ENCODE data around the gene C1orf21. TPM values are rescaled to one million over a fixed set of nuclear protein-coding genes. Genes with fewer than 3 reads are reported as not detected.

The C1orf21 gene
- total RNA-seq, 4 donors from 2014 or later, result 13.1 to 30.6 (median 22.1) TPM

- peaks cover 0 to 8% of the 10 kb centered on the region in 2 donors for H3K4me1 ChIP-seq
- TF ChIP-seq POLR2A (IDR thresholded peaks at IDR 0.05), result no peak
- TF ChIP-seq, protein P1, sequence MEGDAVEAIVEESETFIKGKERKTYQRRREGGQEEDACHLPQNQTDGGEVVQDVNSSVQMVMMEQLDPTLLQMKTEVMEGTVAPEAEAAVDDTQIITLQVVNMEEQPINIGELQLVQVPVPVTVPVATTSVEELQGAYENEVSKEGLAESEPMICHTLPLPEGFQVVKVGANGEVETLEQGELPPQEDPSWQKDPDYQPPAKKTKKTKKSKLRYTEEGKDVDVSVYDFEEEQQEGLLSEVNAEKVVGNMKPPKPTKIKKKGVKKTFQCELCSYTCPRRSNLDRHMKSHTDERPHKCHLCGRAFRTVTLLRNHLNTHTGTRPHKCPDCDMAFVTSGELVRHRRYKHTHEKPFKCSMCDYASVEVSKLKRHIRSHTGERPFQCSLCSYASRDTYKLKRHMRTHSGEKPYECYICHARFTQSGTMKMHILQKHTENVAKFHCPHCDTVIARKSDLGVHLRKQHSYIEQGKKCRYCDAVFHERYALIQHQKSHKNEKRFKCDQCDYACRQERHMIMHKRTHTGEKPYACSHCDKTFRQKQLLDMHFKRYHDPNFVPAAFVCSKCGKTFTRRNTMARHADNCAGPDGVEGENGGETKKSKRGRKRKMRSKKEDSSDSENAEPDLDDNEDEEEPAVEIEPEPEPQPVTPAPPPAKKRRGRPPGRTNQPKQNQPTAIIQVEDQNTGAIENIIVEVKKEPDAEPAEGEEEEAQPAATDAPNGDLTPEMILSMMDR (IDR thresholded peaks at IDR 0.05), result no peak
- DNase-seq, result no peak
- no peaks in the 10 kb centered on the region for H3K36me3 ChIP-seq
- no peaks in the 10 kb centered on the region for H3K9me3 ChIP-seq
- intact Hi-C loops (cut with DNase I), result no loop called here
- no peaks in the 10 kb centered on the region for H3K27me3 ChIP-seq
- no peak overlapping the region for H3K27ac ChIP-seq
- no peak overlapping the region for H3K4me3 ChIP-seq (replicated peaks in 1 of 3)
These were observed 19.6 kb downstream of the C1orf21 start for GRCh38 chr1:184406479-184406878.

DNA sequence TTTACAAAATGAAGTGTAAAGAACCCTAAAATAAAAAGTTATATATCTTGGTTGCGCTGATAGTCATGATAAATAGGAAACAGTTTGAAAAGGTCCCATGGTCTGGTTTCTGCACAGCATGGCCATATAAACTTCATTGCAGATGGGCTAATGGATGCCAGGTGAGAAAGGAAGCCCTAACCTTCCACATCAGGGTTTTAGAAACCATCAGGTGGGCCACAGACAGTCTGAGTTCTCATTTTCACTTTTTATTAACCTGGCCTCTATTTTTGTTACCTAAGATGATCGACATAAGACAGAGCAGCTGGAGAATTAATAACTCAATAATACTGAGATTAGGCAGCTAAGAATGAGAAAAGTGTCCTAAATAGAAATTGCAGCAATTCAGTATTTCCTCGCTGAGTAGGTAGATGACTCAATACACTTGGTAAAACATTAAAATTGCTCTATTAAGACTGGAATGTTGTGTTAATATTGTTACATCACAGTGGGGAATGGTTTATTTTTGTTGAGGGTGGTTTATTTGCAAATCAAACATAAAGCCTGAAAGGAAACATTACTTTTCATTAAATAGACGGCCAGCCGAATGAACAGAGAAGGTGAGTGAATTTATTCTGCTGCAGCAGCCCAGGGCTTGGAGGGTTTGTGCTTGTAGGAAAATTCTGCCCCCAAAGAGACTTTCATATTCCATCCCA is 21.1 kb downstream of the C1orf21 start:
- Histone ChIP-seq H3K27ac (no peak overlapping the region), H3K36me3 (no peaks in the 10 kb centered on the region), H3K9me3 (no peaks in the 10 kb centered on the region), H3K27me3 (no peaks in the 10 kb centered on the region), H3K4me1 (peaks cover 0 to 8% of the 10 kb centered on the region in 2 donors), H3K4me3 (replicated peaks in 1 of 3) (no peak overlapping the region)
- DNase-seq, result no peak
- 90 to 92% methylated on average over 5 of the region's 5 CpGs for WGBS, 2 donors
- intact Hi-C loops (cut with DNase I), result no loop called here
- no peak for TF ChIP-seq POLR2A (IDR thresholded peaks at IDR 0.05)
- TF ChIP-seq, protein P1 (IDR thresholded peaks at IDR 0.05), result no peak

GRCh38 chr1:184408580-184408979 is 21.8 kb downstream of the C1orf21 start:
- H3K4me1 ChIP-seq, result peaks cover 0 to 8% of the 10 kb centered on the region in 2 donors
- intact Hi-C loops (cut with DNase I), result no loop called here
- no peaks in the 10 kb centered on the region for H3K36me3 ChIP-seq
- DNase-seq, result no peak
- 85 to 92% methylated on average over 2 of the region's 2 CpGs for WGBS, 2 donors
- TF ChIP-seq, protein P1 (IDR thresholded peaks at IDR 0.05), result no peak
- no peak for TF ChIP-seq POLR2A (IDR thresholded peaks at IDR 0.05)
- H3K27me3 ChIP-seq, result no peaks in the 10 kb centered on the region
- no peak overlapping the region for H3K4me3 ChIP-seq (replicated peaks in 1 of 3)
- H3K9me3 ChIP-seq, result no peaks in the 10 kb centered on the region
- H3K27ac ChIP-seq, result no peak overlapping the region

DNA sequence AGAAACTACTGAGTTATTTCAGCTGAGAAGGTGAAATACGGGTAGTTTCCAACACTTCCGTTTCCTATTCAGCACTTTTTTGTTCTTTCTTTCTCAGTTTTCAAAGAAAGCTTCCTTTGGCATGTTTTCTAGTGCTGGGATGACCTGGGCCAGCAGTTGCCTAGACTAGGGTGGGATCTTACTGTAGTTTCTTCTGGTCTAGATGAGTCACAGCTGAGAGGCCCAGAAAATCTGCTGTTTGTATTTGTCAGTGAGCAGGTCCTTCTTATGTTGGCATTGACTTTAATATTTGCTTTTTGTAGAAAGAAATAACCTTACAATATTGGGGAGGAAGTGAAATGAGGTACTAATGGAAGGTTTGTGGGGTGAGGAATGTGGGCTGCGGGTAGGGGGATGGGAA is 22.2 kb downstream of the C1orf21 start:
- DNase-seq, result no peak
- Histone ChIP-seq H3K27me3 (no peaks in the 10 kb centered on the region), H3K27ac (no peak overlapping the region), H3K4me3 (replicated peaks in 1 of 3) (no peak overlapping the region), H3K4me1 (peaks cover 0 to 8% of the 10 kb centered on the region in 2 donors), H3K9me3 (no peaks in the 10 kb centered on the region), H3K36me3 (no peaks in the 10 kb centered on the region)
- intact Hi-C loops (cut with DNase I), result no loop called here
- TF ChIP-seq, protein P1 (IDR thresholded peaks at IDR 0.05), result no peak
- TF ChIP-seq POLR2A (IDR thresholded peaks at IDR 0.05), result no peak
- WGBS, 2 donors, result 84 to 87% methylated on average over 3 of the region's 3 CpGs

DNA sequence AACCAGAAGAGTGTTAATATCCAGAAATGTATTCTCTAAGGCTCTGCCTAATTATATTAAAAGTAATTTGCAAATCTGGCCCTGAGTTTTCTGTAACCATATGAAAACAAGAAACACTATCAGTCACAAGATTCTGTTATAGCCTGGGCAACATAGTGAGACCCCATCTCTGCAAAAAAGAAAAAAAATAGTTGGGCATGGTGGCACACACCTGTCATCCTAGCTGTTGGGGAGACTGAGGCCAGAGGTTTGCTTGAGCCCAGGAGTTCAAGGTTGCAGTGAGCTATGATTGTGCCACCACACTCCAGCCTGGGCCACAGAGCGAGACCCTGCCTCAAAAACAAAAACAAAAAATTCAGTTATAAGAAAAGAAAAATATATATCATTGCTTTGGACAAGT is 25.6 kb downstream of the C1orf21 start:
- Histone ChIP-seq H3K4me3 (replicated peaks in 1 of 3) (no peak overlapping the region), H3K27me3 (no peaks in the 10 kb centered on the region), H3K9me3 (no peaks in the 10 kb centered on the region), H3K36me3 (no peaks in the 10 kb centered on the region), H3K27ac (no peak overlapping the region), H3K4me1 (peaks cover 0 to 8% of the 10 kb centered on the region in 2 donors)
- intact Hi-C loops (cut with DNase I), result no loop called here
- DNase-seq, result no peak
- 94 to 97% methylated on average over 1 of the region's 1 CpG for WGBS, 2 donors
- TF ChIP-seq, protein P1 (IDR thresholded peaks at IDR 0.05), result no peak
- no peak for TF ChIP-seq POLR2A (IDR thresholded peaks at IDR 0.05)

Measured in thyroid gland (tissue), 4 donors.